ENCODE results near the gene PHYKPL. TPM values are rescaled to one million over a fixed set of nuclear protein-coding genes. Genes with fewer than 3 reads are reported as not detected.

The PHYKPL gene
- total and polyA plus RNA-seq, 2 donors (not counting 3 experiments of a cell fraction or from before 2014, with no cell fraction given): 71.7 to 81.7 TPM

DNA sequence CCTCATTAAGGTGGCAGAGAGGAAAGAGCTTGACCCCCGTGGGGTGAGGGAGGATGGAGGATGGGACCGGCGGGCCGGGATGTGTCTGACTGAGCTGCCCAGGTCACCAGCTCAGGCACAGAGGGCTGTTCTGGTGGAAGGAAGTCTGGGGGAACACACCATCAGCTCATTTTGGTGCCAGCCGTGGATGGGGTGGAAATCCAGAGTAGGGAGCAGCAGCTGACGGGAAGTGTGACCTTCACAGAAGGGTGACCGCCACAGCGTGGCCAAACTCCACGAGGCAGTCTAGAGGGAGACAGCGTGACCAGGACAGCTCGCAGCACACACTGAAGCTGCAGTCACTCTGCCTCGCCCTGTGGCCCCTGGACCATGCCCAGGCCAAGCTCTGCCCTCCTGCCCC, 45.3 kb upstream of the PHYKPL start:
- POLR2A ChIA-PET: no interaction called here
- no peak for DNase-seq (ENCODE audit: low read depth, low spot score)
- H3K9ac ChIP-seq (replicated peaks; ENCODE audit: extremely low read depth, insufficient read depth, low read length): no peak overlapping the region
- H3K36me3 ChIP-seq (ENCODE audit: control insufficient read depth in 2 of 2, extremely low read depth in 1 of 2, insufficient read depth in 2 of 2, low read length in 2 of 2): no peaks in the 10 kb centered on the region
- H3K4me3 ChIP-seq (replicated peaks in 1 of 3; ENCODE audit: insufficient read depth in 1 of 3, low read depth in 1 of 3, low read length in 3 of 3): no peak overlapping the region
- FAIRE-seq: no peak
- H3K9me3 ChIP-seq (replicated peaks; ENCODE audit: control insufficient read depth, insufficient read depth, low read length): no peaks in the 10 kb centered on the region
- BruUV-seq (replicated peaks): no TSS peak
- intact Hi-C loops (cut with micrococcal nuclease) (no loop called here), dilution Hi-C loops (cut with MboI; ENCODE audit: extremely low pct_ligation_motif_present, low sequenced_read_pairs) (no loop called here)
- no peaks in the 10 kb centered on the region for H3K9me1 ChIP-seq (replicated peaks; ENCODE audit: control insufficient read depth, extremely low read depth, insufficient read depth, low read length)
- H3K79me2 ChIP-seq (ENCODE audit: control insufficient read depth, insufficient read depth, low read length): no peaks in the 10 kb centered on the region
- H3K4me2 ChIP-seq (ENCODE audit: insufficient read depth, low read length): no peak overlapping the region
- no peak overlapping the region for H3K27ac ChIP-seq (ENCODE audit: insufficient read depth, low read depth, low read length)
- CTCF ChIA-PET: interaction anchor here (0.8 to 5.6 kb wide), 4 partner anchors 26 to 1216 kb away, joined by 3 to 65 read pairs (median 6); no protein-coding TSS in a partner anchor
- no peaks in the 10 kb centered on the region for H3K4me1 ChIP-seq (ENCODE audit: control insufficient read depth, extremely low read depth, insufficient read depth, low read length)
- no peaks in the 10 kb centered on the region for H4K20me1 ChIP-seq (replicated peaks; ENCODE audit: control insufficient read depth, extremely low read depth, insufficient read depth, low read length)
- no peak for TF ChIP-seq MYC (IDR thresholded peaks at IDR 0.05; ENCODE audit: low read depth, low read length)
- TF ChIP-seq POLR2AphosphoS5 (IDR thresholded peaks at IDR 0.05; ENCODE audit: insufficient read depth, low read depth, low read length): no peak
- no peak for TF ChIP-seq GATA2 (IDR thresholded peaks at IDR 0.05; ENCODE audit: insufficient read depth, insufficient read length, low read depth, low read length)
- no peak for TF ChIP-seq POLR2A (IDR thresholded peaks at IDR 0.05; ENCODE audit: low read depth, low read length)
- TF ChIP-seq JUN (IDR thresholded peaks at IDR 0.05; ENCODE audit: borderline replicate concordance, insufficient read depth, insufficient read length, low read depth): no peak
- TF ChIP-seq EZH2 (IDR thresholded peaks at IDR 0.05; ENCODE audit: borderline replicate concordance, low read depth, low read length, severe bottlenecking): no peak
- TF ChIP-seq, protein P1, sequence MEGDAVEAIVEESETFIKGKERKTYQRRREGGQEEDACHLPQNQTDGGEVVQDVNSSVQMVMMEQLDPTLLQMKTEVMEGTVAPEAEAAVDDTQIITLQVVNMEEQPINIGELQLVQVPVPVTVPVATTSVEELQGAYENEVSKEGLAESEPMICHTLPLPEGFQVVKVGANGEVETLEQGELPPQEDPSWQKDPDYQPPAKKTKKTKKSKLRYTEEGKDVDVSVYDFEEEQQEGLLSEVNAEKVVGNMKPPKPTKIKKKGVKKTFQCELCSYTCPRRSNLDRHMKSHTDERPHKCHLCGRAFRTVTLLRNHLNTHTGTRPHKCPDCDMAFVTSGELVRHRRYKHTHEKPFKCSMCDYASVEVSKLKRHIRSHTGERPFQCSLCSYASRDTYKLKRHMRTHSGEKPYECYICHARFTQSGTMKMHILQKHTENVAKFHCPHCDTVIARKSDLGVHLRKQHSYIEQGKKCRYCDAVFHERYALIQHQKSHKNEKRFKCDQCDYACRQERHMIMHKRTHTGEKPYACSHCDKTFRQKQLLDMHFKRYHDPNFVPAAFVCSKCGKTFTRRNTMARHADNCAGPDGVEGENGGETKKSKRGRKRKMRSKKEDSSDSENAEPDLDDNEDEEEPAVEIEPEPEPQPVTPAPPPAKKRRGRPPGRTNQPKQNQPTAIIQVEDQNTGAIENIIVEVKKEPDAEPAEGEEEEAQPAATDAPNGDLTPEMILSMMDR (IDR thresholded peaks at IDR 0.05; ENCODE audit: extremely low read depth in 1 of 2, insufficient read depth in 1 of 2, low read depth in 1 of 2, low read length in 2 of 2): no peak
- TF ChIP-seq, protein P2, sequence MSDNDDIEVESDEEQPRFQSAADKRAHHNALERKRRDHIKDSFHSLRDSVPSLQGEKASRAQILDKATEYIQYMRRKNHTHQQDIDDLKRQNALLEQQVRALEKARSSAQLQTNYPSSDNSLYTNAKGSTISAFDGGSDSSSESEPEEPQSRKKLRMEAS (IDR thresholded peaks at IDR 0.05; ENCODE audit: insufficient read depth, insufficient read length): no peak
- TF ChIP-seq FOS (IDR thresholded peaks at IDR 0.05; ENCODE audit: borderline replicate concordance, insufficient read depth, low read length): no peak
- no peak overlapping the region for H2AFZ ChIP-seq (ENCODE audit: low read depth, low read length)
- no peaks in the 10 kb centered on the region for H3K27me3 ChIP-seq (ENCODE audit: control insufficient read depth in 2 of 2, insufficient read depth in 2 of 2, low read length in 2 of 2)
